Endothelial cell (in vitro differentiated cells): Measurements from ENCODE around the gene PADI1. TPM values are rescaled to one million over a fixed set of nuclear protein-coding genes. Genes with fewer than 3 reads are reported as not detected.

Experiments
- DNase-seq: peaks from one replicate; pipeline ENCODE4 v3.0.0; 2021; ENCODE audit warnings: low spot score
- H3K27ac Mint-ChIP-seq: one replicate; pipeline ENCODE4 v1.8.0; 2021; ENCODE audit warnings: mixed read lengths, inconsistent platforms; ENCODE audit not compliant: unreplicated experiment
- H3K27me3 Mint-ChIP-seq: one replicate; pipeline ENCODE4 v1.8.0; 2021; ENCODE audit warnings: mild to moderate bottlenecking, moderate library complexity, mixed read lengths, inconsistent platforms; ENCODE audit not compliant: unreplicated experiment
- H3K36me3 Mint-ChIP-seq: one replicate; pipeline ENCODE4 v1.8.0; 2021; ENCODE audit warnings: mild to moderate bottlenecking, low read depth, mixed read lengths, inconsistent platforms; ENCODE audit not compliant: unreplicated experiment
- H3K4me1 Mint-ChIP-seq: one replicate; pipeline ENCODE4 v1.8.0; 2021; ENCODE audit warnings: mild to moderate bottlenecking, mixed read lengths, inconsistent platforms; ENCODE audit not compliant: unreplicated experiment
- H3K4me3 Mint-ChIP-seq: one replicate; pipeline ENCODE4 v1.8.0; 2021; ENCODE audit warnings: mild to moderate bottlenecking, mixed read lengths, inconsistent platforms; ENCODE audit not compliant: unreplicated experiment
- H3K9me3 Mint-ChIP-seq: one replicate; pipeline ENCODE4 v1.8.0; 2021; ENCODE audit warnings: mixed read lengths, inconsistent platforms; ENCODE audit not compliant: unreplicated experiment
- total RNA-seq: library from RNA; stranded (reverse); fragmentation: NEBNext Ultra II Directional; extraction: Animal tissue kit (Norgen Biotek cat#: 25700); gene quantifications from one replicate; pipeline ENCODE4 v1.2.1, GENCODE V29; 2021; ENCODE audit not compliant: unreplicated experiment
- TF ChIP-seq, protein P1 (sequence below): fragments of 200-600 bp; sonication (generic); IDR thresholded peaks from one replicate; pipeline ENCODE4 v1.5.0; 2021; ENCODE audit warnings: antibody characterized with exemption; ENCODE audit not compliant: unreplicated experiment

The PADI1 gene
- total RNA-seq, 1 donor from 2014 or later: 0.08 TPM

DNA sequence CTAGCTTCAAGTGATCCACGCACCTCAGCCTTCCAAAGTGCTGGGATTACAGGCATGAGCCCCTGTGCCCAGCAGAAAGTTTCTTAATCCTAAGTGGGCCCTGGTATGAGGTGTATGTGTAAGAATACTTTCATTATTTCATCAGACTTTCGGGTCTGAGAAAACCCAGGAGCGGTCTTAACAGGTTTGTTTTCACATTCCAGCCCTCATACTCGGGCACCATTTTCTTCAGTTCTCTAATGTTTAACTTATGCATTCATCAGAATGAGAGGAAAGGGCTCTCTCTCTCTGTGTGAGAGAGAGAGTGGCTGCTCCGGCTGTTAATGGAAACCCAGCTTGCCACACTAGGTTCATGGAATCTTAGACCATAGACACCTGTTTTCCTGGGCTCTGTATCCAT lies 4.2 kb upstream of the PADI1 start:
- H3K27me3 Mint-ChIP-seq: peaks cover 2% of the 10 kb centered on the region
- no peak overlapping the region for H3K27ac Mint-ChIP-seq
- H3K9me3 Mint-ChIP-seq: no peaks in the 10 kb centered on the region
- TF ChIP-seq, protein P1, sequence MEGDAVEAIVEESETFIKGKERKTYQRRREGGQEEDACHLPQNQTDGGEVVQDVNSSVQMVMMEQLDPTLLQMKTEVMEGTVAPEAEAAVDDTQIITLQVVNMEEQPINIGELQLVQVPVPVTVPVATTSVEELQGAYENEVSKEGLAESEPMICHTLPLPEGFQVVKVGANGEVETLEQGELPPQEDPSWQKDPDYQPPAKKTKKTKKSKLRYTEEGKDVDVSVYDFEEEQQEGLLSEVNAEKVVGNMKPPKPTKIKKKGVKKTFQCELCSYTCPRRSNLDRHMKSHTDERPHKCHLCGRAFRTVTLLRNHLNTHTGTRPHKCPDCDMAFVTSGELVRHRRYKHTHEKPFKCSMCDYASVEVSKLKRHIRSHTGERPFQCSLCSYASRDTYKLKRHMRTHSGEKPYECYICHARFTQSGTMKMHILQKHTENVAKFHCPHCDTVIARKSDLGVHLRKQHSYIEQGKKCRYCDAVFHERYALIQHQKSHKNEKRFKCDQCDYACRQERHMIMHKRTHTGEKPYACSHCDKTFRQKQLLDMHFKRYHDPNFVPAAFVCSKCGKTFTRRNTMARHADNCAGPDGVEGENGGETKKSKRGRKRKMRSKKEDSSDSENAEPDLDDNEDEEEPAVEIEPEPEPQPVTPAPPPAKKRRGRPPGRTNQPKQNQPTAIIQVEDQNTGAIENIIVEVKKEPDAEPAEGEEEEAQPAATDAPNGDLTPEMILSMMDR: no peak
- DNase-seq: no peak
- H3K36me3 Mint-ChIP-seq: no peaks in the 10 kb centered on the region
- no peak overlapping the region for H3K4me3 Mint-ChIP-seq
- H3K4me1 Mint-ChIP-seq: no peaks in the 10 kb centered on the region

DNA sequence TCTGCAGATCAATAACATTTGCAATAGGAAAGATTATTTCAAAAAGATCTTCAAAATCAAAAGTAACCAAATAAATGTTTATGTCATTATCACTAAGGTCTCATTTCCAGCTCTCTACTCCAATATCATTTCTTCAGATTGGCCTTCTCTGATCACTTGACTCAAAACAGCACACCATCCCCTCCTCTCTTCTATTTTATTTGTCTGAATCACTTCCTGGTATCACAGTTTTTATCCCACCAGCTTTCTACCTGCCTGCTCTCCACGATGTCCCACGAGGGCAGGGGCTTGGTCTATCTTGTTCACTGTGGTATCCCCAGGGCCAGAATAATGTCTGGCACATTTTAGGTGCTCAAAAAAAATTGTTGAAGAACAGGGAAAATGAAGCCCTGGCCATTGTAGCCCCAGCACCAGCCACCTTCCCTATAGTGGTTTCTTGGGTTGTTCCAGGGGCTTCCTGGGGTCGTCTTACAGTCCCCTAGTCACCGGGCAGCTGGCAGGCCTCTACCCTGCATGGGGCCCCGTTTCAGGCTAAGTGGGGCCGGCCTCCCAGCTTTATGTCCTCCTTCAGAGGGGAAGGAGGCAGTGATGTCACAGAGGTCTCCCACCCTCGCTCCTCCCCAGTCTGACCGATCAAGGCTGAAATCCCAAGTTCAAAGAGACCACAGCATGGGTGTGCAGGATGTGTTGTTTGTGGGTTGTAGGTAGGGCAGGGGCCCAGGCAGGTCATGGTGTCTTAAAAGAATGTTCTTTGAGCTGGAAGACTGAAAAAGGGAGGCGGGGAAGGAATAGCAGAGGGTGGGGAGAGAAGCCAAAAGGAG lies 3.5 kb upstream of the PADI1 start:
- Mint-ChIP-seq H3K27me3 (peaks cover 2% of the 10 kb centered on the region), H3K36me3 (no peaks in the 10 kb centered on the region), H3K4me3 (no peak overlapping the region), H3K9me3 (no peaks in the 10 kb centered on the region), H3K4me1 (no peaks in the 10 kb centered on the region), H3K27ac (no peak overlapping the region)
- TF ChIP-seq, protein P1: no peak
- no peak for DNase-seq

DNA sequence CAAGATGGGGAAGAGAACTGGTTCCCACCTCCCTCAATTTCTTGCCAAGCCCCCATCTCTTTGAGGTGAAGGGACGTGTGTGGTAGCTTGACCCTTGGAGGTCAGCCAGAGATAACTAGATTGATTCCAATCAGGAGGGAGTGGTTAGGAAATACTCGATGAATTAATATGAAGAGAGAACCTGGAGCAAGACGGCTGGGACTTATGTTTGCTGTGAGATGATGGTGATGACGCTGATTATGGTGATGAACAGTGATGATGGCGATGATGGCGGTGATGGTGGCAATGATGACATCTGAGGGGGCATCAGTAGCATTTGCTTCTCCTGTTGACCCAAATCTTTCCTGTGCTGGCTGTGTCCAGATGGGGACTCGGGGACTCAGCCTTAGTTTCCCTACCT lies 724 bp downstream of the PADI1 start:
- Mint-ChIP-seq H3K27me3 (peaks cover 3% of the 10 kb centered on the region), H3K36me3 (no peaks in the 10 kb centered on the region), H3K4me1 (no peaks in the 10 kb centered on the region), H3K4me3 (no peak overlapping the region), H3K27ac (no peak overlapping the region), H3K9me3 (no peaks in the 10 kb centered on the region)
- TF ChIP-seq, protein P1: no peak
- DNase-seq: no peak

DNA sequence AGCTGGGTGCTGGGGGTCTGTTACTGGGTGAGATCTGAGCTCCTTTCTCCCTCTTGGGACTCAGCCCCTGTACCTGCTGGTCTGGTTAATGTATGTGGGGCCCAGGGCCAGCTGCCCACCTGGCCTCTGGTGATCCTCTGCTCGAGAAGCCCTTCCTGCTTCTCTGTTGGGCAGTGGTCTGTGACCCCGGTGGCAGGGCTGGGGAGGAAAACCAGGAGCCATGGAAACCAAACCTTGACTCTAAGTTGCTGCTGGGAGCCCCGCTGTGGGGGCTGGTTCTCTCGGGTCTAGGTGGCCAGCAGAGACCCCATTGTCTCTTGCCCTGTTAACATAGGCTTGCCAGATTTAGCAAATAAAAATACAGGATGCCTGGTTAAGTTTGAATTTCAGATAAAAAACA lies 1.3 kb downstream of the PADI1 start:
- no peak overlapping the region for H3K4me3 Mint-ChIP-seq
- H3K27ac Mint-ChIP-seq: no peak overlapping the region
- no peaks in the 10 kb centered on the region for H3K9me3 Mint-ChIP-seq
- no peak for DNase-seq
- no peaks in the 10 kb centered on the region for H3K4me1 Mint-ChIP-seq
- H3K27me3 Mint-ChIP-seq: peaks cover 3% of the 10 kb centered on the region
- TF ChIP-seq, protein P1: no peak
- no peaks in the 10 kb centered on the region for H3K36me3 Mint-ChIP-seq

DNA sequence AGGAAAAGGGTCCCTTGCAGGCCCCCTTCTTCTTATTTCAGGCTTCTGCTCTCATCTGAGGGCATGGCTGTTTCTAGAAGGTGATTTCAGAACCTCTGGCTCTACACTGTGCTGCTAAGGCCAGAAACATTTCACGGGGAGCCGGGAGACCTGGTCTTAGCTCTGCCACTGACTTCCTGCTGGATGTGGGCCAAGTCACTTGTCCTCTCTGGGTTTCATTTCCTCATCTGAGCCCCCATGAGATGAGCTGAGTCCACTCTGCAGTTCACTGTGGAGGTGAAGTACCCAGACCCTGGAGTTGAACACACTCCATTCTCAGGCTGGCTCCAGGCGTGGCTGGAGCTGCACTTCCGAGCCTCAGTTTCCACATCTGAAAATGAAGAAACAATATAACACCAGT lies 2.1 kb downstream of the PADI1 start:
- H3K9me3 Mint-ChIP-seq: no peaks in the 10 kb centered on the region
- TF ChIP-seq, protein P1: no peak
- H3K4me1 Mint-ChIP-seq: no peaks in the 10 kb centered on the region
- no peak for DNase-seq
- no peak overlapping the region for H3K27ac Mint-ChIP-seq
- peaks cover 3% of the 10 kb centered on the region for H3K27me3 Mint-ChIP-seq
- H3K4me3 Mint-ChIP-seq: no peak overlapping the region
- H3K36me3 Mint-ChIP-seq: no peaks in the 10 kb centered on the region
